Panc1 (cell line): ENCODE data around the gene FABP1. TPM values are rescaled to one million over a fixed set of nuclear protein-coding genes. Genes with fewer than 3 reads are reported as not detected.

Source experiments
- ATAC-seq: fragments of 200-7000 bp; cut with Tn5 transposase; 2 replicates; pipeline ENCODE4 v1.9.1; 2020; ENCODE audit warnings: mild to moderate bottlenecking, moderate library complexity
- BruUV-seq: library from RNA; stranded (reverse); fragments of 400-500 nt; replicated peaks from 2 replicates; lab custom pipeline; 2021; lab: Mats Ljungman, UMichigan
- CTCF ChIA-PET: fragments of 300-600 bp; sonication (Branson Sonifier 250); formaldehyde crosslinking; loops from one replicate; lab custom pipeline; 2022; ENCODE audit warnings: antibody characterized with exemption; lab: Charles Lee
- POLR2A ChIA-PET: fragments of 300-600 bp; sonication (Branson Sonifier 250); formaldehyde crosslinking; loops from one replicate; lab custom pipeline; 2022; ENCODE audit warnings: antibody characterized with exemption; lab: Charles Lee
- DNase-seq: peaks from one replicate; pipeline ENCODE4 v3.0.0-alpha.2; 2010; ENCODE audit warnings: low read depth, low spot score
- H3K27ac ChIP-seq: 2 replicates; pipeline ENCODE4 v1.5.1; 2011; ENCODE audit warnings: mild to moderate bottlenecking, low read length, inconsistent platforms
- H3K27me3 ChIP-seq: fragments of 200-500 bp; sonication (Bioruptor generic); 2 replicates; pipeline ENCODE4 v1.6.0; 2014; ENCODE audit warnings: low read length, inconsistent platforms; ENCODE audit not compliant: control insufficient read depth, insufficient read depth
- H3K36me3 ChIP-seq: fragments of 200-500 bp; sonication (Bioruptor generic); 2 replicates; pipeline ENCODE4 v1.5.1; 2014; ENCODE audit warnings: inconsistent platforms, mild to moderate bottlenecking, low read length, moderate library complexity; ENCODE audit not compliant: control insufficient read depth, insufficient read depth
- H3K4me1 ChIP-seq: 2 replicates; pipeline ENCODE4 v1.5.1; 2011; ENCODE audit warnings: inconsistent platforms, mild to moderate bottlenecking, low read length, moderate library complexity; ENCODE audit not compliant: control insufficient read depth, insufficient read depth
- H3K4me3 ChIP-seq, 2 experiments: 2 replicates each; pipeline ENCODE4 v1.5.1; 2011 to 2012; ENCODE audit warnings: low read depth in 2 of 2, low read length in 2 of 2, mild to moderate bottlenecking in 2 of 2, inconsistent platforms in 1 of 2, moderate library complexity in 1 of 2
- H3K9me3 ChIP-seq: fragments of 200-500 bp; sonication (Bioruptor generic); 2 replicates; pipeline ENCODE4 v1.5.1; 2014; ENCODE audit warnings: low read depth, mild to moderate bottlenecking, inconsistent platforms, low read length, moderate library complexity; ENCODE audit not compliant: control insufficient read depth, insufficient read depth
- CTCF ChIP-seq: fragments of 450-650 bp; IDR thresholded peaks from 2 replicates; pipeline ENCODE4 v1.5.1; 2017; ENCODE audit warnings: mild to moderate bottlenecking
- POLR2AphosphoS5 ChIP-seq: IDR thresholded peaks from 2 replicates; pipeline ENCODE4 v1.6.1; 2012; ENCODE audit warnings: mild to moderate bottlenecking, low read depth, low read length, moderate library complexity
- SIN3A ChIP-seq: IDR thresholded peaks from 2 replicates; pipeline ENCODE4 v1.6.1; 2012; ENCODE audit warnings: low read depth, mild to moderate bottlenecking, low read length, moderate library complexity, borderline replicate concordance; ENCODE audit not compliant: insufficient read depth
- TCF7L2 ChIP-seq: IDR thresholded peaks from 2 replicates; pipeline ENCODE4 v1.6.1; 2011; ENCODE audit warnings: mild to moderate bottlenecking, low read depth, low read length, inconsistent platforms
- in situ Hi-C: cut with HindIII; loops from 2 replicates; pipeline ENCODE4 v1.10.0; 2016; ENCODE audit warnings: low sequenced_read_pairs, low pct_unique_long_range_greater_than_20kb
- intact Hi-C: fragments of 100-400 bp; cut with micrococcal nuclease; formaldehyde crosslinking; loops from one replicate; pipeline ENCODE4 v1.10.0; 2022; ENCODE audit not compliant: unreplicated experiment
- total RNA-seq: library from RNA; stranded (reverse); gene quantifications from one replicate; pipeline ENCODE4 v1.2.1, GENCODE V29; 2021; ENCODE audit not compliant: unreplicated experiment
- TF ChIP-seq, protein P1 (sequence below), 2 experiments: IDR thresholded peaks; 2 replicates each; pipeline ENCODE4 v1.6.1; 2011 to 2012; ENCODE audit warnings: low read depth in 2 of 2, control low read depth in 1 of 2, low read length in 1 of 2, mild to moderate bottlenecking in 1 of 2, moderate library complexity in 1 of 2; ENCODE audit not compliant: insufficient read depth in 1 of 2

Gene FABP1
- total RNA-seq, 1 experiment from 2014 or later: 0.36 TPM

- in situ Hi-C loops (no loop called here), intact Hi-C loops (no loop called here)
- H3K36me3 ChIP-seq: no peaks in the 10 kb centered on the region
- CTCF ChIA-PET: no interaction called here
- TF ChIP-seq CTCF (no peak), POLR2AphosphoS5 (no peak), TCF7L2 (no peak), SIN3A (no peak)
- TF ChIP-seq, protein P1, sequence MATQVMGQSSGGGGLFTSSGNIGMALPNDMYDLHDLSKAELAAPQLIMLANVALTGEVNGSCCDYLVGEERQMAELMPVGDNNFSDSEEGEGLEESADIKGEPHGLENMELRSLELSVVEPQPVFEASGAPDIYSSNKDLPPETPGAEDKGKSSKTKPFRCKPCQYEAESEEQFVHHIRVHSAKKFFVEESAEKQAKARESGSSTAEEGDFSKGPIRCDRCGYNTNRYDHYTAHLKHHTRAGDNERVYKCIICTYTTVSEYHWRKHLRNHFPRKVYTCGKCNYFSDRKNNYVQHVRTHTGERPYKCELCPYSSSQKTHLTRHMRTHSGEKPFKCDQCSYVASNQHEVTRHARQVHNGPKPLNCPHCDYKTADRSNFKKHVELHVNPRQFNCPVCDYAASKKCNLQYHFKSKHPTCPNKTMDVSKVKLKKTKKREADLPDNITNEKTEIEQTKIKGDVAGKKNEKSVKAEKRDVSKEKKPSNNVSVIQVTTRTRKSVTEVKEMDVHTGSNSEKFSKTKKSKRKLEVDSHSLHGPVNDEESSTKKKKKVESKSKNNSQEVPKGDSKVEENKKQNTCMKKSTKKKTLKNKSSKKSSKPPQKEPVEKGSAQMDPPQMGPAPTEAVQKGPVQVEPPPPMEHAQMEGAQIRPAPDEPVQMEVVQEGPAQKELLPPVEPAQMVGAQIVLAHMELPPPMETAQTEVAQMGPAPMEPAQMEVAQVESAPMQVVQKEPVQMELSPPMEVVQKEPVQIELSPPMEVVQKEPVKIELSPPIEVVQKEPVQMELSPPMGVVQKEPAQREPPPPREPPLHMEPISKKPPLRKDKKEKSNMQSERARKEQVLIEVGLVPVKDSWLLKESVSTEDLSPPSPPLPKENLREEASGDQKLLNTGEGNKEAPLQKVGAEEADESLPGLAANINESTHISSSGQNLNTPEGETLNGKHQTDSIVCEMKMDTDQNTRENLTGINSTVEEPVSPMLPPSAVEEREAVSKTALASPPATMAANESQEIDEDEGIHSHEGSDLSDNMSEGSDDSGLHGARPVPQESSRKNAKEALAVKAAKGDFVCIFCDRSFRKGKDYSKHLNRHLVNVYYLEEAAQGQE (IDR thresholded peaks at IDR 0.05; ENCODE audit: insufficient read depth in 1 of 2, low read depth in 2 of 2, low read length in 1 of 2): no peak
- peaks cover 9% of the 10 kb centered on the region for H3K27me3 ChIP-seq
- no TSS peak for BruUV-seq
- H3K9me3 ChIP-seq: no peaks in the 10 kb centered on the region
- no peak overlapping the region for H3K4me3 ChIP-seq
- POLR2A ChIA-PET: no interaction called here
- ATAC-seq: no peak
- no peaks in the 10 kb centered on the region for H3K4me1 ChIP-seq
- H3K27ac ChIP-seq: no peak overlapping the region
- no peak for DNase-seq
Observed at GRCh38 chr2:88137833-88138232, 10.0 kb upstream of the FABP1 start.

DNA sequence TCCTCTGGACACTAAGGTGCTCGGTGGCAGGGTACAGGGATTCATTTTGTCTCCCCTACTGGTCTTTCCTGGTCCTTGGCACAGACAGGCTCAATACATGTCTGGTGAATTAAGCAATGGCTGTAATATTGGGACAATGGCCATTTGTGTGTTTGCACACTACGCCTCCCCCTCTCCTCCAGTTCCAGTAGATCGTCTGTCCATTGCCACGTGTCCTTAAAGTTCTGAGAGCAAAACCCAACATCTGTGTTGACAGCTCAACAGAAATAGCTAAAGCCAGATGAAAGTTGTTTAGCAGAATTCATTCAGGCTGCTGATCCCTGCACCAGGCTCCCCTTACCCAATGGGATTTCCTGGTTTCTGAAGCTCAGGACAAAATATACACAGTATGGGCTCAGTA lies 9.0 kb upstream of the FABP1 start:
- in situ Hi-C loops: no loop called here

More for the DNA sequence above, 9.0 kb upstream of the FABP1 start:
- Histone ChIP-seq H3K4me3 (no peak overlapping the region), H3K27ac (no peak overlapping the region), H3K9me3 (no peaks in the 10 kb centered on the region), H3K27me3 (peaks cover 9% of the 10 kb centered on the region), H3K36me3 (no peaks in the 10 kb centered on the region), H3K4me1 (no peaks in the 10 kb centered on the region)
- CTCF ChIA-PET: no interaction called here
- POLR2A ChIA-PET: interaction anchor here (0.6 kb wide), 1 partner anchor 288 kb away, joined by 3 read pairs; no protein-coding TSS in a partner anchor
- no TSS peak for BruUV-seq
- no peak for TF ChIP-seq POLR2AphosphoS5
- TF ChIP-seq TCF7L2: no peak
- no peak for TF ChIP-seq SIN3A
- TF ChIP-seq, protein P1 (IDR thresholded peaks at IDR 0.05; ENCODE audit: insufficient read depth in 1 of 2, low read depth in 2 of 2, low read length in 1 of 2): no peak
- TF ChIP-seq CTCF: no peak
- DNase-seq (no peak), ATAC-seq (no peak)
- intact Hi-C loops: no loop called here
